Liver (tissue), 9 donors: Measurements from ENCODE around the gene ATP6V1E1. TPM values are rescaled to one million over a fixed set of nuclear protein-coding genes. Genes with fewer than 3 reads are reported as not detected.

Experiments used
- DNase-seq: peaks from one replicate; pipeline ENCODE4 v3.0.0-alpha.2; 2017; ENCODE audit warnings: low spot score
- H3K27ac ChIP-seq, 2 donors: one replicate each; pipeline ENCODE4 v1.7.0; 2013; ENCODE audit warnings: inconsistent platforms in 2 of 2, low read length in 2 of 2, control low read depth in 1 of 2, low read depth in 1 of 2, mild to moderate bottlenecking in 1 of 2
- H3K27me3 ChIP-seq, 4 donors: one replicate each; pipeline versions ENCODE4 v1.6.1 to v1.7.0; 2013; ENCODE audit warnings: low read length in 3 of 4, inconsistent platforms in 1 of 4, mild to moderate bottlenecking in 1 of 4, moderate library complexity in 1 of 4; ENCODE audit not compliant: control insufficient read depth in 4 of 4, insufficient read depth in 4 of 4
- H3K36me3 ChIP-seq, 4 donors: one replicate each; pipeline versions ENCODE4 v1.6.1 to v1.7.0; 2013; ENCODE audit warnings: low read length in 3 of 4, mild to moderate bottlenecking in 3 of 4, low read depth in 1 of 4, moderate library complexity in 1 of 4; ENCODE audit not compliant: control insufficient read depth in 4 of 4, insufficient read depth in 3 of 4
- H3K4me1 ChIP-seq, 4 donors: one replicate each; pipeline versions ENCODE4 v1.6.1 to v1.7.0; 2013; ENCODE audit warnings: low read length in 3 of 4, mild to moderate bottlenecking in 3 of 4, moderate library complexity in 1 of 4; ENCODE audit not compliant: control insufficient read depth in 4 of 4, insufficient read depth in 4 of 4
- H3K4me3 ChIP-seq, 3 donors: one replicate each; pipeline versions ENCODE4 v1.6.1 to v1.7.0; 2013; ENCODE audit warnings: low read length in 3 of 3, control low read depth in 1 of 3, low read depth in 1 of 3, mild to moderate bottlenecking in 1 of 3
- H3K9ac ChIP-seq, 2 donors: one replicate each; pipeline ENCODE4 v1.7.0; 2013; ENCODE audit warnings: low read length in 2 of 2, mild to moderate bottlenecking in 2 of 2, moderate library complexity in 2 of 2, control low read depth in 1 of 2, low read depth in 1 of 2
- H3K9me3 ChIP-seq, 4 donors: one replicate each; pipeline versions ENCODE4 v1.6.1 to v1.7.0; 2013; ENCODE audit warnings: low read length in 3 of 4; ENCODE audit not compliant: control insufficient read depth in 4 of 4
- ATF3 ChIP-seq: IDR thresholded peaks from 2 replicates; pipeline ENCODE4 v1.6.1; 2016; ENCODE audit warnings: antibody characterized with exemption
- CTCF ChIP-seq: fragments of 150-350 bp; IDR thresholded peaks from 2 replicates; pipeline ENCODE4 v1.5.1; 2017; ENCODE audit warnings: improper control_type of control experiment, low read depth, low read length; ENCODE audit not compliant: missing input control
- EGR1 ChIP-seq, 2 donors: IDR thresholded peaks; 2 replicates each; pipeline ENCODE4 v1.6.1; 2016 to 2018; ENCODE audit warnings: antibody characterized with exemption in 2 of 2, low read depth in 2 of 2
- FOXA1 ChIP-seq: IDR thresholded peaks from 2 replicates; pipeline ENCODE4 v1.6.1; 2016; ENCODE audit warnings: antibody characterized with exemption
- FOXA2 ChIP-seq: IDR thresholded peaks from 2 replicates; pipeline ENCODE4 v1.6.1; 2016; ENCODE audit warnings: antibody characterized with exemption
- GABPA ChIP-seq, 2 donors: IDR thresholded peaks in 1 of 2; conservative IDR thresholded peaks in 1 of 2; 2 replicates each; pipeline ENCODE4 v1.6.1; 2016; ENCODE audit warnings: antibody characterized with exemption in 2 of 2, mild to moderate bottlenecking in 1 of 2, moderate library complexity in 1 of 2
- HNF4A ChIP-seq, 2 donors: conservative IDR thresholded peaks; 2 replicates each; pipeline ENCODE4 v1.6.1; 2016; ENCODE audit warnings: antibody characterized with exemption in 2 of 2, mild to moderate bottlenecking in 2 of 2
- HNF4G ChIP-seq: IDR thresholded peaks from 2 replicates; pipeline ENCODE4 v1.6.1; 2016; ENCODE audit warnings: antibody characterized with exemption
- JUND ChIP-seq, 2 donors: IDR thresholded peaks; 2 replicates each; pipeline ENCODE4 v1.6.1; 2016; ENCODE audit warnings: antibody characterized with exemption in 2 of 2
- MAX ChIP-seq: IDR thresholded peaks from 2 replicates; pipeline ENCODE4 v1.6.1; 2016; ENCODE audit warnings: antibody characterized with exemption
- NR2F2 ChIP-seq: IDR thresholded peaks from 2 replicates; pipeline ENCODE4 v1.6.1; 2016; ENCODE audit warnings: antibody characterized with exemption
- RAD21 ChIP-seq, 2 donors: IDR thresholded peaks; 2 replicates each; pipeline ENCODE4 v1.6.1; 2016; ENCODE audit warnings: antibody characterized with exemption in 2 of 2, mild to moderate bottlenecking in 2 of 2
- REST ChIP-seq: IDR thresholded peaks from 2 replicates; pipeline ENCODE4 v1.6.1; 2016; ENCODE audit warnings: antibody characterized with exemption, mild to moderate bottlenecking
- RXRA ChIP-seq, 2 donors: IDR thresholded peaks; 2 replicates each; pipeline ENCODE4 v1.6.1; 2017 to 2018; ENCODE audit warnings: antibody characterized with exemption in 2 of 2, mild to moderate bottlenecking in 1 of 2
- SP1 ChIP-seq: IDR thresholded peaks from 2 replicates; pipeline ENCODE4 v1.6.1; 2018; ENCODE audit warnings: antibody characterized with exemption, mild to moderate bottlenecking
- TAF1 ChIP-seq: conservative IDR thresholded peaks from 2 replicates; pipeline ENCODE4 v1.6.1; 2016; ENCODE audit warnings: antibody characterized with exemption, mild to moderate bottlenecking
- YY1 ChIP-seq: IDR thresholded peaks from 2 replicates; pipeline ENCODE4 v1.6.1; 2016; ENCODE audit warnings: antibody characterized with exemption, mild to moderate bottlenecking
- ZBTB33 ChIP-seq: IDR thresholded peaks from 2 replicates; pipeline ENCODE4 v1.6.1; 2016; ENCODE audit warnings: antibody characterized with exemption
- WGBS: extraction: QIAGEN DNeasy Blood & Tissue Kit; methylation state at CpG from one replicate; pipeline ENCODE4 v1.1.7; 2013; 5-methylcytosine and 5-hydroxymethylcytosine counted together
- polyA plus RNA-seq, 2 donors: library from polyadenylated mRNA; stranded (reverse) in 1 of 2; unstranded in 1 of 2; fragments of 200-250 nt in 1 of 2; fragments of >200 nt in 1 of 2; fragmentation: Nextera tagmentation in 1 of 2; extraction: Ambion mirVana in 1 of 2; gene quantifications; one replicate each; pipeline versions ENCODE4 v1.2.1 to v1.2.3, GENCODE V29; 2013 to 2015
- total RNA-seq, 2 donors: library from RNA; depleted of rRNA; stranded (reverse); fragments of >200 nt; gene quantifications; one replicate each; pipeline ENCODE4 v1.2.3, GENCODE V29; 2014
- donor health status: healthy.
- donor health status: healthy.
- donor health status: healthy.
- donor health status: healthy.
- donor health status: healthy.

Gene ATP6V1E1
- total and polyA plus RNA-seq, 4 donors, result 44.6 to 53.1 (median 49.1) TPM

DNA sequence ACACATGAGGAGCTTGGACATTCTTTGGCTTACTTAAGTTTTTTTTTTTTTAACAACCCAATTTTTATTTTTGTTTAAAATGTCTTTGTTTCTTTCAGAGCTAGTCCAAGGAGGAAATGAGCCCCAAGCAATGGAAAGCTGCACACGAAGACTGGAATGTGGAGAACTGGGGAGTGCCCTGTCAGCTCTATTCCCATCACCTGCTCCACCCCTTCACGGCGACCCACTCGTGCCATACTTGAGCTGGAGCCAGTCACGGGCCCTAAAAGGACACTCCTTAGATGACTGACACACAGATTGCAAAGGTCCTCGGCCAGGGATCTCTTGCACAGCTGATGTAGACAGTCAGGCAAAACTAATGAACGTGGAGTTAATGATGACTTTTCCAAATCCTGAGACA lies 75.8 kb downstream of the ATP6V1E1 start:
- Histone ChIP-seq H3K9me3 (no peaks in the 10 kb centered on the region), H3K9ac (no peak overlapping the region), H3K4me1 (no peaks in the 10 kb centered on the region), H3K36me3 (peaks cover 7 to 50% (median 31%) of the 10 kb centered on the region in 4 donors), H3K27ac (no peak overlapping the region), H3K27me3 (no peaks in the 10 kb centered on the region), H3K4me3 (no peak overlapping the region)
- 83% methylated on average over 7 of the region's 7 CpGs for WGBS
- TF ChIP-seq FOXA1 (no peak), MAX (no peak), REST (no peak), YY1 (no peak), HNF4A (conservative IDR thresholded peaks at IDR 0.05) (no peak), GABPA (IDR thresholded peaks at IDR 0.05 in 1 of 2, conservative IDR thresholded peaks at IDR 0.05 in 1 of 2) (no peak), SP1 (no peak), HNF4G (no peak)
- DNase-seq, result no peak

- DNase-seq, result no peak
- no peaks in the 10 kb centered on the region for H3K27me3 ChIP-seq
- H3K9ac ChIP-seq, result no peak overlapping the region
- H3K36me3 ChIP-seq, result peaks cover 6 to 53% (median 26%) of the 10 kb centered on the region in 4 donors
- H3K4me3 ChIP-seq, result no peak overlapping the region
- 96% methylated on average over 5 of the region's 5 CpGs for WGBS
- TF ChIP-seq FOXA1 (no peak), JUND (IDR thresholded peaks at IDR 0.05) (no peak), ATF3 (no peak), TAF1 (no peak), FOXA2 (no peak), EGR1 (IDR thresholded peaks at IDR 0.05; ENCODE audit: low read depth in 2 of 2) (no peak), YY1 (no peak), ZBTB33 (no peak), HNF4A (conservative IDR thresholded peaks at IDR 0.05) (no peak), REST (no peak), MAX (no peak), RAD21 (IDR thresholded peaks at IDR 0.05) (no peak), SP1 (no peak), NR2F2 (no peak), CTCF (no peak), RXRA (IDR thresholded peaks at IDR 0.05) (no peak), HNF4G (no peak), GABPA (IDR thresholded peaks at IDR 0.05 in 1 of 2, conservative IDR thresholded peaks at IDR 0.05 in 1 of 2) (no peak)
- H3K4me1 ChIP-seq, result no peaks in the 10 kb centered on the region
- H3K9me3 ChIP-seq, result no peaks in the 10 kb centered on the region
- H3K27ac ChIP-seq, result no peak overlapping the region
These were observed 78.9 kb downstream of the ATP6V1E1 start for GRCh38 chr22:17549655-17550054.
